ENCODE data around the gene TENM3. TPM values are rescaled to one million over a fixed set of nuclear protein-coding genes. Genes with fewer than 3 reads are reported as not detected.

The TENM3 gene
- total and polyA plus RNA-seq, 2 donors, result 2.8 to 26.6 TPM

GRCh38 chr4:182293691-182294255 lies 50.6 kb downstream of the TENM3 start:
- 81% methylated on average over 14 of the region's 14 CpGs for WGBS

GRCh38 chr4:182294451-182294850 lies 51.2 kb downstream of the TENM3 start:
- Histone ChIP-seq H3K4me1 (ENCODE audit: insufficient read depth) (no peaks in the 10 kb centered on the region), H3K4me3 (ENCODE audit: low read depth, low read length) (no peak overlapping the region), H3K27ac (ENCODE audit: low read depth) (no peak overlapping the region), H3K36me3 (ENCODE audit: insufficient read depth) (no peaks in the 10 kb centered on the region)
- DNase-seq (ENCODE audit: extremely low spot score), result no peak
- WGBS, result 57% methylated on average over 4 of the region's 4 CpGs

More at GRCh38 chr4:182293691-182294255, 50.6 kb downstream of the TENM3 start:
- no peak overlapping the region for H3K27ac ChIP-seq (ENCODE audit: low read depth)
- no peak for DNase-seq (ENCODE audit: extremely low spot score)
- H3K36me3 ChIP-seq (ENCODE audit: insufficient read depth), result no peaks in the 10 kb centered on the region
- H3K4me3 ChIP-seq (ENCODE audit: low read depth, low read length), result no peak overlapping the region
- H3K4me1 ChIP-seq (ENCODE audit: insufficient read depth), result no peaks in the 10 kb centered on the region

- Histone ChIP-seq H3K4me1 (ENCODE audit: insufficient read depth) (no peaks in the 10 kb centered on the region), H3K4me3 (ENCODE audit: low read depth, low read length) (no peak overlapping the region), H3K36me3 (ENCODE audit: insufficient read depth) (peaks cover 1% of the 10 kb centered on the region), H3K27ac (ENCODE audit: low read depth) (no peak overlapping the region)
- DNase-seq (ENCODE audit: extremely low spot score), result no peak
- WGBS, result 79% methylated on average over 9 of the region's 9 CpGs
These were observed 54.5 kb downstream of the TENM3 start for GRCh38 chr4:182297659-182298058.

GRCh38 chr4:182301736-182302135 lies 58.5 kb downstream of the TENM3 start:
- Histone ChIP-seq H3K4me1 (ENCODE audit: insufficient read depth) (no peaks in the 10 kb centered on the region), H3K36me3 (ENCODE audit: insufficient read depth) (peaks cover 1% of the 10 kb centered on the region), H3K4me3 (ENCODE audit: low read depth, low read length) (no peak overlapping the region), H3K27ac (ENCODE audit: low read depth) (no peak overlapping the region)
- DNase-seq (ENCODE audit: extremely low spot score), result no peak
- WGBS, result 87% methylated on average over 5 of the region's 5 CpGs

GRCh38 chr4:182303847-182304246 lies 60.6 kb downstream of the TENM3 start:
- Histone ChIP-seq H3K4me3 (ENCODE audit: low read depth, low read length) (no peak overlapping the region), H3K36me3 (ENCODE audit: insufficient read depth) (peaks cover 1% of the 10 kb centered on the region), H3K27ac (ENCODE audit: low read depth) (no peak overlapping the region), H3K4me1 (ENCODE audit: insufficient read depth) (no peaks in the 10 kb centered on the region)
- no peak for DNase-seq (ENCODE audit: extremely low spot score)
- WGBS, result 96% methylated on average over 5 of the region's 5 CpGs

GRCh38 chr4:182306792-182307507 lies 63.7 kb downstream of the TENM3 start:
- no peak overlapping the region for H3K4me3 ChIP-seq (ENCODE audit: low read depth, low read length)
- 83% methylated on average over 4 of the region's 4 CpGs for WGBS
- H3K4me1 ChIP-seq (ENCODE audit: insufficient read depth), result no peaks in the 10 kb centered on the region
- H3K27ac ChIP-seq (ENCODE audit: low read depth), result no peak overlapping the region
- no peak for DNase-seq (ENCODE audit: extremely low spot score)
- H3K36me3 ChIP-seq (ENCODE audit: insufficient read depth), result no peaks in the 10 kb centered on the region

GRCh38 chr4:182307746-182308145 lies 64.5 kb downstream of the TENM3 start:
- WGBS, result 46% methylated on average over 2 of the region's 2 CpGs
- Histone ChIP-seq H3K27ac (ENCODE audit: low read depth) (no peak overlapping the region), H3K36me3 (ENCODE audit: insufficient read depth) (no peaks in the 10 kb centered on the region), H3K4me3 (ENCODE audit: low read depth, low read length) (no peak overlapping the region), H3K4me1 (ENCODE audit: insufficient read depth) (no peaks in the 10 kb centered on the region)
- no peak for DNase-seq (ENCODE audit: extremely low spot score)

GRCh38 chr4:182309877-182310276 lies 66.7 kb downstream of the TENM3 start:
- 85% methylated on average over 1 of the region's 1 CpG for WGBS

GRCh38 chr4:182310316-182310715 lies 67.1 kb downstream of the TENM3 start:
- no peak overlapping the region for H3K27ac ChIP-seq (ENCODE audit: low read depth)
- H3K4me1 ChIP-seq (ENCODE audit: insufficient read depth), result no peaks in the 10 kb centered on the region
- H3K36me3 ChIP-seq (ENCODE audit: insufficient read depth), result no peaks in the 10 kb centered on the region
- 43% methylated on average over 5 of the region's 5 CpGs for WGBS
- no peak overlapping the region for H3K4me3 ChIP-seq (ENCODE audit: low read depth, low read length)
- DNase-seq (ENCODE audit: extremely low spot score), result no peak

More at GRCh38 chr4:182309877-182310276, 66.7 kb downstream of the TENM3 start:
- no peak for DNase-seq (ENCODE audit: extremely low spot score)
- H3K4me1 ChIP-seq (ENCODE audit: insufficient read depth), result no peaks in the 10 kb centered on the region
- H3K4me3 ChIP-seq (ENCODE audit: low read depth, low read length), result no peak overlapping the region
- no peak overlapping the region for H3K27ac ChIP-seq (ENCODE audit: low read depth)
- no peaks in the 10 kb centered on the region for H3K36me3 ChIP-seq (ENCODE audit: insufficient read depth)

GRCh38 chr4:182310962-182311361 lies 67.8 kb downstream of the TENM3 start:
- Histone ChIP-seq H3K4me3 (ENCODE audit: low read depth, low read length) (no peak overlapping the region), H3K27ac (ENCODE audit: low read depth) (no peak overlapping the region), H3K4me1 (ENCODE audit: insufficient read depth) (no peaks in the 10 kb centered on the region), H3K36me3 (ENCODE audit: insufficient read depth) (no peaks in the 10 kb centered on the region)
- DNase-seq (ENCODE audit: extremely low spot score), result no peak
- 77% methylated on average over 3 of the region's 3 CpGs for WGBS

- no peak overlapping the region for H3K27ac ChIP-seq (ENCODE audit: low read depth)
- 93% methylated on average over 2 of the region's 2 CpGs for WGBS
- no peaks in the 10 kb centered on the region for H3K36me3 ChIP-seq (ENCODE audit: insufficient read depth)
- H3K4me1 ChIP-seq (ENCODE audit: insufficient read depth), result no peaks in the 10 kb centered on the region
- no peak for DNase-seq (ENCODE audit: extremely low spot score)
- no peak overlapping the region for H3K4me3 ChIP-seq (ENCODE audit: low read depth, low read length)
These were observed 71.3 kb downstream of the TENM3 start for GRCh38 chr4:182314537-182314936.

GRCh38 chr4:182318256-182318655 lies 75.1 kb downstream of the TENM3 start:
- 86% methylated on average over 1 of the region's 1 CpG for WGBS
- DNase-seq (ENCODE audit: extremely low spot score), result no peak
- Histone ChIP-seq H3K36me3 (ENCODE audit: insufficient read depth) (no peaks in the 10 kb centered on the region), H3K27ac (ENCODE audit: low read depth) (no peak overlapping the region), H3K4me3 (ENCODE audit: low read depth, low read length) (no peak overlapping the region), H3K4me1 (ENCODE audit: insufficient read depth) (no peaks in the 10 kb centered on the region)

- Histone ChIP-seq H3K36me3 (ENCODE audit: insufficient read depth) (no peaks in the 10 kb centered on the region), H3K4me3 (ENCODE audit: low read depth, low read length) (no peak overlapping the region), H3K27ac (ENCODE audit: low read depth) (no peak overlapping the region), H3K4me1 (ENCODE audit: insufficient read depth) (no peaks in the 10 kb centered on the region)
- WGBS, result 63% methylated on average over 6 of the region's 6 CpGs
- no peak for DNase-seq (ENCODE audit: extremely low spot score)
These were observed 76.9 kb downstream of the TENM3 start for GRCh38 chr4:182320092-182320491.

- DNase-seq (ENCODE audit: extremely low spot score), result no peak
- Histone ChIP-seq H3K4me3 (ENCODE audit: low read depth, low read length) (no peak overlapping the region), H3K4me1 (ENCODE audit: insufficient read depth) (no peaks in the 10 kb centered on the region), H3K36me3 (ENCODE audit: insufficient read depth) (no peaks in the 10 kb centered on the region), H3K27ac (ENCODE audit: low read depth) (no peak overlapping the region)
- 82% methylated on average over 3 of the region's 3 CpGs for WGBS
These were observed 77.4 kb downstream of the TENM3 start for GRCh38 chr4:182320580-182320979.

All from urinary bladder (tissue), 4 donors.